ENCODE data around the gene WSB1.

The WSB1 gene

GRCh38 chr17:27283751-27284150 lies 10.2 kb upstream of the WSB1 start:
- no peak for DNase-seq (ENCODE audit: low read depth in 1 of 2, low spot score in 1 of 2)
- in situ Hi-C loops (cut with HindIII; ENCODE audit: low pct_unique_long_range_greater_than_20kb, low sequenced_read_pairs): no loop called here
- no peak for TF ChIP-seq JUND (IDR thresholded peaks at IDR 0.05; ENCODE audit: low read depth)

GRCh38 chr17:27284811-27285415 lies 9.0 kb upstream of the WSB1 start:
- no peak for DNase-seq (ENCODE audit: low read depth in 1 of 2, low spot score in 1 of 2)
- in situ Hi-C loops (cut with HindIII; ENCODE audit: low pct_unique_long_range_greater_than_20kb, low sequenced_read_pairs): no loop called here
- TF ChIP-seq JUND (IDR thresholded peaks at IDR 0.05; ENCODE audit: low read depth): no peak

- in situ Hi-C loops (cut with HindIII; ENCODE audit: low pct_unique_long_range_greater_than_20kb, low sequenced_read_pairs): no loop called here
- DNase-seq (ENCODE audit: low read depth in 1 of 2, low spot score in 1 of 2): no peak
- TF ChIP-seq JUND (IDR thresholded peaks at IDR 0.05; ENCODE audit: low read depth): no peak
These were observed 8.4 kb upstream of the WSB1 start for GRCh38 chr17:27285516-27285915.

- no peak for DNase-seq (ENCODE audit: low read depth in 1 of 2, low spot score in 1 of 2)
- in situ Hi-C loops (cut with HindIII; ENCODE audit: low pct_unique_long_range_greater_than_20kb, low sequenced_read_pairs): no loop called here
- no peak for TF ChIP-seq JUND (IDR thresholded peaks at IDR 0.05; ENCODE audit: low read depth)
These were observed 5.7 kb upstream of the WSB1 start for GRCh38 chr17:27288183-27288582.

- no peak for TF ChIP-seq JUND (IDR thresholded peaks at IDR 0.05; ENCODE audit: low read depth)
- DNase-seq (ENCODE audit: low read depth in 1 of 2, low spot score in 1 of 2): no peak
- in situ Hi-C loops (cut with HindIII; ENCODE audit: low pct_unique_long_range_greater_than_20kb, low sequenced_read_pairs): no loop called here
These were observed 4.1 kb upstream of the WSB1 start for GRCh38 chr17:27289856-27290255.

GRCh38 chr17:27290916-27291598 lies 2.9 kb upstream of the WSB1 start:
- in situ Hi-C loops (cut with HindIII; ENCODE audit: low pct_unique_long_range_greater_than_20kb, low sequenced_read_pairs): no loop called here
- no peak for TF ChIP-seq JUND (IDR thresholded peaks at IDR 0.05; ENCODE audit: low read depth)
- DNase-seq (ENCODE audit: low read depth in 1 of 2, low spot score in 1 of 2): peak; percentile 25 to 82

- in situ Hi-C loops (cut with HindIII; ENCODE audit: low pct_unique_long_range_greater_than_20kb, low sequenced_read_pairs): no loop called here
- TF ChIP-seq JUND (IDR thresholded peaks at IDR 0.05; ENCODE audit: low read depth): no peak
- DNase-seq (ENCODE audit: low read depth in 1 of 2, low spot score in 1 of 2): no peak
These were observed 486 bp upstream of the WSB1 start for GRCh38 chr17:27293359-27293897.

GRCh38 chr17:27294689-27295630 lies 1.0 kb downstream of the WSB1 start:
- peak; percentile 78 to 92 for DNase-seq (ENCODE audit: low read depth in 1 of 2, low spot score in 1 of 2)
- in situ Hi-C loops (cut with HindIII; ENCODE audit: low pct_unique_long_range_greater_than_20kb, low sequenced_read_pairs): no loop called here
- TF ChIP-seq JUND (IDR thresholded peaks at IDR 0.05; ENCODE audit: low read depth): no peak

GRCh38 chr17:27295945-27296344 lies 2.0 kb downstream of the WSB1 start:
- no peak for DNase-seq (ENCODE audit: low read depth in 1 of 2, low spot score in 1 of 2)
- in situ Hi-C loops (cut with HindIII; ENCODE audit: low pct_unique_long_range_greater_than_20kb, low sequenced_read_pairs): no loop called here
- no peak for TF ChIP-seq JUND (IDR thresholded peaks at IDR 0.05; ENCODE audit: low read depth)

- TF ChIP-seq JUND (IDR thresholded peaks at IDR 0.05; ENCODE audit: low read depth): no peak
- in situ Hi-C loops (cut with HindIII; ENCODE audit: low pct_unique_long_range_greater_than_20kb, low sequenced_read_pairs): no loop called here
- DNase-seq (ENCODE audit: low read depth in 1 of 2, low spot score in 1 of 2): no peak
These were observed 2.6 kb downstream of the WSB1 start for GRCh38 chr17:27296428-27296979.

- in situ Hi-C loops (cut with HindIII; ENCODE audit: low pct_unique_long_range_greater_than_20kb, low sequenced_read_pairs): no loop called here
- no peak for TF ChIP-seq JUND (IDR thresholded peaks at IDR 0.05; ENCODE audit: low read depth)
- no peak for DNase-seq (ENCODE audit: low read depth in 1 of 2, low spot score in 1 of 2)
These were observed 5.6 kb downstream of the WSB1 start for GRCh38 chr17:27299384-27300049.

- DNase-seq (ENCODE audit: low read depth in 1 of 2, low spot score in 1 of 2): no peak
- in situ Hi-C loops (cut with HindIII; ENCODE audit: low pct_unique_long_range_greater_than_20kb, low sequenced_read_pairs): no loop called here
- no peak for TF ChIP-seq JUND (IDR thresholded peaks at IDR 0.05; ENCODE audit: low read depth)
These were observed 9.8 kb downstream of the WSB1 start for GRCh38 chr17:27303734-27304133.
